Memory B cell (primary cell): Measurements from ENCODE around the gene SORBS2.

Source experiments
- ATAC-seq: fragments of 150-1000 bp; cut with Tn5 transposase; 2 replicates; pipeline ENCODE4 v1.10.0; 2021; ENCODE audit warnings: low read depth, mild to moderate bottlenecking, moderate library complexity
- DNase-seq, 2 donors: peaks; one replicate each; pipeline ENCODE4 v3.0.0; 2022; ENCODE audit warnings: low spot score in 2 of 2
- H3K27ac Mint-ChIP-seq: one replicate; pipeline ENCODE4 v1.8.0; 2022; ENCODE audit warnings: mild to moderate bottlenecking, moderate library complexity, mixed read lengths
- H3K27me3 Mint-ChIP-seq: one replicate; pipeline ENCODE4 v1.8.0; 2022; ENCODE audit warnings: mixed read lengths
- H3K36me3 Mint-ChIP-seq: one replicate; pipeline ENCODE4 v1.8.0; 2022; ENCODE audit warnings: mild to moderate bottlenecking, mixed read lengths
- H3K4me1 Mint-ChIP-seq: one replicate; pipeline ENCODE4 v1.8.0; 2022; ENCODE audit warnings: mixed read lengths
- H3K4me3 Mint-ChIP-seq: one replicate; pipeline ENCODE4 v1.8.0; 2022; ENCODE audit warnings: mild to moderate bottlenecking, moderate library complexity, mixed read lengths
- H3K9me3 Mint-ChIP-seq: one replicate; pipeline ENCODE4 v1.8.0; 2022; ENCODE audit warnings: mixed read lengths

SORBS2 gene

DNA sequence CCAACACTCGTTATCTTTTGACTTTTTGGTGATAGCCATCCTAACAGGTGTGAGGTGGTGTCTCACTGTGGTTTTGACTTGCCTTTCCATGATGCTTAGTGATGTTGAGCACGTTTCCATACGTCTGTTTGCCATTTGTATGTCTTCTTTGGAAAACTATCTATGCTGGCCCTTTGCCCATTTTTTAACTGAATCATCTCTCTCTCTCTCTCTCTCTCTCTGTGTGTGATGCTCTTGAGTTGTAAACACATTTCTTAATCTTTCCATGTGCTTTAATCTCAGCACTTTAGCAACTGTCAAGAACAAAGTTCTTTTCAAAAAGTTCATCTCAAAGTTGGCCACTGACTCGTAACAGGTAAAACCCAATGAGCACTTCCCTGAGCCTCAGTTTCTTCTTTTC is 10.5 kb downstream of the SORBS2 start:
- Mint-ChIP-seq H3K9me3 (peaks cover 4% of the 10 kb centered on the region), H3K27ac (no peak overlapping the region), H3K4me1 (no peaks in the 10 kb centered on the region), H3K4me3 (no peak overlapping the region), H3K27me3 (peaks cover 6% of the 10 kb centered on the region), H3K36me3 (peaks cover 2% of the 10 kb centered on the region)
- DNase-seq, result no peak
- no peak for ATAC-seq

DNA sequence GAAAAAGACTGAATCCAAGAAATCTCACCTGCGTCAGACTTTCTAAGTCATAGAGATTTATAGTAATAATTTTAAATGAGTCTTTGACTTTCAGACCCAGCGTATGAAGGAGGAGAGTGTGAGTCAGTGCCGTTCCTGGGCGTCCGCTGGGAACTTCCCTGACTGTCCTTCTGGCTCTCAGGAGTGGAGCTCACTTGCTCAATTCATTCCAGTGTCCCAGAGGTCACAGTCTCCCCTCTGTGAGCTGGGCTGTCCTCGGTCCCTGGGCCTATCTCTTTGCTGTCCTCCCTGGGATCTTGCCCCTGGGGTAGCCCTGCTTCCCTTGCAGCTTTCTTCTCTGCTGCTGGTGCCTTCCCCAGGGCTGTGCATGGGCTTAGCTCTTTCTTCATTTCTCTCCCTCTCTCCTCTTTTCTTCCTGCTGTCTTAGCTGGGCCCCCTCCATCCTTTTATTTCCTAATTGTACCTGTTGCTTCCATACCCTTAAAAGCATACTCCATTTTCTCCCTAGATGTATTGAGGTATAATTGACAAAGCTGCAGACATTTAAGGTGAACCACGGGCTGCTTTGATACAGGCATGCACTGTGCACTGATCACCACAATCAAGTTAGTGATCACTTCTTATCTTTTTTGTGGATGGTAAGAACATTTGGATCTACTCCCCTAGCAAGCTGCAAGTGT is 11.6 kb downstream of the SORBS2 start:
- ATAC-seq (no peak), DNase-seq (no peak)
- Mint-ChIP-seq H3K4me1 (no peaks in the 10 kb centered on the region), H3K9me3 (peaks cover 4% of the 10 kb centered on the region), H3K27me3 (peaks cover 5% of the 10 kb centered on the region), H3K36me3 (peaks cover 2% of the 10 kb centered on the region), H3K27ac (no peak overlapping the region), H3K4me3 (no peak overlapping the region)

DNA sequence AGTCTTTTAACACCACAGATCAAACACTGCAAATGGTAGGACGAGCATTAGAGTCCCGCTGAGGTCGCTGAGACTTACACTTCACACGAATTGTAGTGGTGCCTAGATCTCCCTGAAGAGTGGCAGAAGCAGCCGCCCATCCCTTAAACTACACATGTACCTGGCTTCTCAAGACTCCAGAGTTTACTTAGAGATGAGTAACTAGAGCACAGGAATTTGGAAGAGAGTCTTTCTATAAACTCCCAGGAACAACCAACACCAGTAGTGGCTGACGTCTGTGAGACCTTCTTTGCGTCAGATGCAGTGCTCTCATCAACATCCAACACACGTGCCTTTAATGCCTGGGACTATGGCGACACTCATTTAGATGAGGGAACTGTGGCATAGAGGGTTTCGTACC is 12.6 kb downstream of the SORBS2 start:
- peaks cover 2% of the 10 kb centered on the region for H3K36me3 Mint-ChIP-seq
- ATAC-seq, result no peak
- H3K27ac Mint-ChIP-seq, result no peak overlapping the region
- H3K4me1 Mint-ChIP-seq, result no peaks in the 10 kb centered on the region
- H3K9me3 Mint-ChIP-seq, result peaks cover 4% of the 10 kb centered on the region
- H3K4me3 Mint-ChIP-seq, result no peak overlapping the region
- peaks cover 6% of the 10 kb centered on the region for H3K27me3 Mint-ChIP-seq
- DNase-seq, result no peak

DNA sequence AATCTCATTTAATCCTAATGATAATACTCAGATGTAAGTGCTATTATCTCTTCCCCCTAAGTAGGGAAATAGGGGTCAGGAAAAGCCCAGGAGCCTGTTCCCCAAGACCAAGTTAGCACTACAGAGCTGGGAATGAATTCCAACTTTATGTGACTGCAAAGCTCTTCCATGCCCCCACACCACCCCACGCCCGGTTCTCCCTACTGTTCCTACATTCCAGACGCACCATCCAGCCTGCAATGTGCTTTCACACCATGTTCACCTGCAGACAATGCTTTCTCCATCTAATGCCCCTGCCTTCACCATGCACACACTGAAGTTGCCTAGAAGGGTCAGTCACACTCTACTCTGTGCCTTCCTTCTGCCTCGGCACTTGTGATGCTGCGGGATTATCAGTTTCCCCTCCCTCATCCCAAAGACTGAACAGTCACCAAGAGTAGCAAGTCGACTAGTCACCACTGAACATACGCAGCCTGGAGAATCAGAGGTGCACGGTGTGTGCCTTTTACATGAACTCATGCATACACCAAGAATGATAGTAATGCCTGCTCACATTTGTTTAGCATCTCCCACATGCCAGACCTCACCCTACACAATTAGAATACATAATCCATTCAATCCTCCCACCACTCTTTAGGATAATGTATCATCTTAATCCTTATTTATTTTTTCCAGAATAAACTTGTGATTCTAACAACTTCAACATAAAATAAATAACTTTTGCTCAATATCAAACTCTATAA is 14.2 kb downstream of the SORBS2 start:
- Mint-ChIP-seq H3K4me1 (no peaks in the 10 kb centered on the region), H3K27me3 (peaks cover 6% of the 10 kb centered on the region), H3K27ac (no peak overlapping the region), H3K36me3 (peaks cover 2% of the 10 kb centered on the region), H3K4me3 (no peak overlapping the region), H3K9me3 (peaks cover 4% of the 10 kb centered on the region)
- ATAC-seq (no peak), DNase-seq (no peak)

DNA sequence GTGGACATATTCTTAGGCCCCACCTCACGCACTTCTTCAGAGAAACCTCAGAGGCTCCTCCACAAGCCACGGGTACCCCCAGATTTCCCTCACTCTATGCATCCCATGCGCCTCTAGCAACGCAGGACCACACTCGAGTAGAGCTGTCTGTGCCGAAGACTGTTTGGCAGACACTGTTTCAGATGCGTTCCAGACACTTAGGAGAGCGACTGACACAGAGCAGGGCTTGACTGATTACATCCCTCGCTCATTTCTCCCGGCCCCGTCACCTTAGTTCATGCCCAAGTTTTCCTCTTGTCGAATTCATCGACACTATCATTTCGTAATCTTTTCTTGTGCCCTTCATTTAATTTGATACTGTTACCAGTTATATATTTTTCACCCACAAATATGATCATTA is 15.0 kb downstream of the SORBS2 start:
- Mint-ChIP-seq H3K27me3 (peaks cover 6% of the 10 kb centered on the region), H3K4me1 (no peaks in the 10 kb centered on the region), H3K4me3 (no peak overlapping the region), H3K27ac (no peak overlapping the region), H3K36me3 (peaks cover 2% of the 10 kb centered on the region), H3K9me3 (peaks cover 4% of the 10 kb centered on the region)
- DNase-seq (no peak), ATAC-seq (no peak)

DNA sequence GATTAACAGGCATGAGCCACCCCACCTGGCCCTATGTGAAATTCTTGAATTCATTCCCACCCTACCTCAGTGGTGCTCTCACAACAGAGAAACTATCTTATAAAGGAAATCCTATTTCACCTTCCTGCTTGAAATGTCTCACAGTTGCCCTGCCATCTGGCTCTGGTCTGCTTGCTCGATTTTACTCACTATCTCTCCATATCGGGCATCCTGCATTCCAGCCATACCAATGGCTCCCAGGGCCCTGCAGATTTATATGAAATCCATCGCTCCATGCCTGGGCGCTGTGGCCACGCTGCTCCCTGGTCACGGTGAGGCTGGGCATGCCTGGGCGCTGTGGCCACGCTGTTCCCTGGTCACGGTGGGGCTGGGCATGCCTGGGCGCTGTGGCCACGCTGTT is 15.8 kb downstream of the SORBS2 start:
- Mint-ChIP-seq H3K27ac (no peak overlapping the region), H3K36me3 (peaks cover 2% of the 10 kb centered on the region), H3K27me3 (peaks cover 6% of the 10 kb centered on the region), H3K4me1 (no peaks in the 10 kb centered on the region), H3K9me3 (peaks cover 4% of the 10 kb centered on the region), H3K4me3 (no peak overlapping the region)
- ATAC-seq (no peak), DNase-seq (no peak)

DNA sequence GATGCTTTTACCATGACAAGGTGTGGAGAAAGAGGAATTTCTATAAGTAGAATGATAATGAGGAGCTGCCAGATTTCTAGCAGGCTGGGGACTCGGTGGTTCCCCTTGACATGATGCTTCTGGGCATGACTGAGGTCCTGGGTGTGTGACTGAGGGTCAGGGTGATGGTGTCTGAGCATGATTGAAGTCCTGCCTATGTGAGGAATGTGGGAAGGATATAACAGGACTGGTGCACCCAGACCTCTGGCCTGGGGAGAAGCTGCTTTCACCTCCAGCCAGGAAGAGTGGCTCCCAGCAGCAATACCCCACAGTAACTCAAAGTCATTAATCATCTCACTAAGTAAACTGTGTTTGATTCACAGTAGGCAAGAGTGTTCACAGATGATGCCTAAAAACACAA is 17.4 kb downstream of the SORBS2 start:
- H3K9me3 Mint-ChIP-seq, result no peaks in the 10 kb centered on the region
- peaks cover 7% of the 10 kb centered on the region for H3K27me3 Mint-ChIP-seq
- no peak overlapping the region for H3K4me3 Mint-ChIP-seq
- ATAC-seq (no peak), DNase-seq (no peak)
- no peaks in the 10 kb centered on the region for H3K36me3 Mint-ChIP-seq
- no peak overlapping the region for H3K27ac Mint-ChIP-seq
- H3K4me1 Mint-ChIP-seq, result no peaks in the 10 kb centered on the region

DNA sequence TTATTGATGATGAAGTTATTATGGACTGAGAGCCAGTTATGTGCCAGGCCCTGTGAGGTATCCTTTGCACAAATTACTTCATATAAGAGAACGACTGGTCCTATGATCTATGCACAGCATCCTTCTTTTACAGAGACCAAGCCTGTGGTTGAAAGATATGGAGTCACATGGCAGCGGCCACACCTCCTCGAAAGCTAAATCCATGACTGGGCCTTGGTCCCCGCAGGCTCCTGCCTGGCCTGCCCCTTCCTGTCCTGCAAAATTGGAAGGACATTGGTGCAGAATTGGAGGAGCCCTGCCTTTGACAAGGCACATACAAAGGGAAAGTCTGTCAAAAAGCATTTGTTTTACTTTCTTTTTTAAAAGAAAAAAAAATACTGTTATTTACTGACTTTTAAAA is 18.3 kb downstream of the SORBS2 start:
- DNase-seq, result no peak
- Mint-ChIP-seq H3K27ac (no peak overlapping the region), H3K4me3 (no peak overlapping the region), H3K4me1 (no peaks in the 10 kb centered on the region), H3K27me3 (peaks cover 7% of the 10 kb centered on the region), H3K9me3 (no peaks in the 10 kb centered on the region), H3K36me3 (no peaks in the 10 kb centered on the region)
- no peak for ATAC-seq

DNA sequence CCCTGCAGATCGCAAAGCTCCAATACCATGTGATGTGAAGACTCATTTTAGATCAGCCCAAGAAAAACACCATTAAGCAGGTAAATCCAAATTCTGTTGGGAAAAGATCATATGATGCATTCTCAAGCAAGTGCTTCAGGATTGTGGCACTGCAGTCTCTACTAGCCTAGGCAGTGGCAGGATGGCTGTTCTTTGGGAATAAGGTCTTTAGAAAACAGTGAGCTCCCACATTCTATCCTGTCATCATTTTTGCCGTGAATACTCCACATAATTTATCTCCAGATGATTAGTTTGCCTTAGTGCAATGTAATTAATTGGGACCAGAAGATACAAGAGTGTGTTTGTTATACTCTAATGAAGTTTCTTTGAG is 18.9 kb downstream of the SORBS2 start:
- ATAC-seq, result no peak
- H3K27ac Mint-ChIP-seq, result no peak overlapping the region
- DNase-seq, result no peak

DNA sequence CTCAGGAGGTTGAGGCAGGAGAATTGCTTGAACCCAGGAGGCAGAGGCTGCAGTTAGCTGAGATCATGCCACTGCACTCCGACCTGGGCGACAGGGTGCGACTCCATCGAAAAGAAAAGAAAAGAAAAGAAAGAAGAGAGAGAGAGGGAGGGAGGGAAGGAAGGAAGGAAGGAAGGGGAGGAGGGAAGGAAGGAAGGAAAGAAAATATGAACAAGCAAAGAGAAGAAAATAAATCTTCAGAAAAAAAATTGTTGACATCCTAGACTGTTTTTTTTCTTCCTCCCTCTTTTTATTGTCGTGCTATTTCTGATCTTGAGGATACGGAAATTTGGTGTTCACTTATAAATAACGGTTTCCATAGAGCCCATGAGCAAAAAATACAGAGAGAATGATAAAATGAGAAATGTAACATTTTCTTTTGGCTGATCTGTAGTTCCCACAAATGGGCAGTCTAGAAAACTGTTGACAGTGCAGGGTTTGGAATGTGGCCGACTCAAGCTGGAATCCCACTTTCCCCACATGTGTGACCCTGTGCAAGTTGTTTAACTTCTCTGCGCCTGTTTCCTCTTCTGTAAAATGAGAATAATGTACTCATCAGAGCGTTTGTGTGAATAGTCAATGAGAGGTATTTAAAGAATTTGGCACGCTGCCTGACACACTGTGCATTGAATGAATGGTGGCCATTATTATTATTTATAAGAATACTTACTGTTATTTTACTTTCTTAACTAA is 19.4 kb downstream of the SORBS2 start:
- Mint-ChIP-seq H3K9me3 (no peaks in the 10 kb centered on the region), H3K36me3 (no peaks in the 10 kb centered on the region)

More for the DNA sequence above, 18.9 kb downstream of the SORBS2 start:
- peaks cover 8% of the 10 kb centered on the region for H3K27me3 Mint-ChIP-seq
- no peaks in the 10 kb centered on the region for H3K9me3 Mint-ChIP-seq
- H3K4me3 Mint-ChIP-seq, result no peak overlapping the region
- no peaks in the 10 kb centered on the region for H3K36me3 Mint-ChIP-seq
- no peaks in the 10 kb centered on the region for H3K4me1 Mint-ChIP-seq

DNA sequence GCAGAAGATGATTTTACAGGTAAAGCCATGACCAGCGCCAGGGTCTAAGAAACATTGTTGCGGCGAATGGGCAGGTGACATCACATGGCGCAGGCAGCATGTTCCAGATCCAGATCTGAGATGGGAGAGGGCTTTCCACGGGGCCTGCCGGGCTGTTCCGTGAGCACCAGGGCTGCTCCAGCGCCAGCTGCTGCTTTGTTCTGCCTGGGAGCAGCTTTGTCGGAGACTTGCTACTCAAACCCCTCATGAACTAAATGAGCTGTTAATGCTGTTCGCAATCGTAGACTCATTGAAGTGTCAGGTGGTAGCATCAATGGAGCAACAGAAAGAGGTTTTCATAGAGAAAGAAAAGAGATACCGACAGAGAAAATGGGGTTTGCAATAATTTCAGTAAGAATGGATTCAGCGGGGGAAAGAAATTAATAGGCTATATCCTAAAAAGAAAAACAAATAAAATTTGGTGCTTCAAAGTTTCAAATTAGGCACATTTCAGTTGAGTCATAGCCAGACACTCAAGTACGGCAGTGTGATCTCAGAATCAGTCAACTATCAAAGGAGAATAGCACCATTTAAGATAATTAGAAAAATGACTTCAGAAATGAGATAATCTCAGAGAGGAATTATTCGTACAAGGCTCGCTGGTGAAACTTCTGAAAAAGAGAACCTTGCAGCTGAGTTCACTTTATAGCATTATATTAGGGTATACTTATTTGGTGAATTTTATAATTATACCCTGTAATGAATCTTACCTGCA is 23.9 kb downstream of the SORBS2 start:
- Mint-ChIP-seq H3K4me1 (no peaks in the 10 kb centered on the region), H3K27ac (no peak overlapping the region), H3K9me3 (no peaks in the 10 kb centered on the region), H3K4me3 (no peak overlapping the region), H3K27me3 (peaks cover 6% of the 10 kb centered on the region), H3K36me3 (no peaks in the 10 kb centered on the region)
- ATAC-seq, result no peak
- DNase-seq, result no peak

More for the DNA sequence above, 19.4 kb downstream of the SORBS2 start:
- Mint-ChIP-seq H3K27me3 (peaks cover 5% of the 10 kb centered on the region), H3K27ac (no peak overlapping the region), H3K4me1 (no peaks in the 10 kb centered on the region), H3K4me3 (no peak overlapping the region)
- DNase-seq (no peak), ATAC-seq (no peak)

DNA sequence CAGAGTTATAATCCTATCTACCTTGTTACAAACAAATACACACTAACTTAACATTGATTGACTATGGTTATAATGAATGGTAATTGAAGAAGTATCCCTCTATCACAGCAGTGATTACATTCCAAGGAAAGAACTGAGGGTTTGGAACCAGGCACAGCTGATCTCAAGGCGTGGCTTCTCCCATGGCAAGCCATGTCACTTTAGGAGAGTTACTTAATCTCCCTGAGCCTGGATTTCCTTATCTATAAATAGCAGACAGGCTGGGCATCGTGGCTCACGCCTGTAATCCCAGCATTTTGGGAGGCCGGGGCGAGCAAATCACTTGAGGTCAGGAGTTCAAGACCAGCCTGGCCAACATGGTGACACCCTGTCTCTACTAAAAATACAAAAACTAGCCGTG is 25.6 kb downstream of the SORBS2 start:
- DNase-seq (no peak), ATAC-seq (no peak)
- no peaks in the 10 kb centered on the region for H3K36me3 Mint-ChIP-seq
- H3K27ac Mint-ChIP-seq, result no peak overlapping the region
- H3K9me3 Mint-ChIP-seq, result no peaks in the 10 kb centered on the region
- no peaks in the 10 kb centered on the region for H3K4me1 Mint-ChIP-seq
- peaks cover 12% of the 10 kb centered on the region for H3K27me3 Mint-ChIP-seq
- H3K4me3 Mint-ChIP-seq, result no peak overlapping the region

DNA sequence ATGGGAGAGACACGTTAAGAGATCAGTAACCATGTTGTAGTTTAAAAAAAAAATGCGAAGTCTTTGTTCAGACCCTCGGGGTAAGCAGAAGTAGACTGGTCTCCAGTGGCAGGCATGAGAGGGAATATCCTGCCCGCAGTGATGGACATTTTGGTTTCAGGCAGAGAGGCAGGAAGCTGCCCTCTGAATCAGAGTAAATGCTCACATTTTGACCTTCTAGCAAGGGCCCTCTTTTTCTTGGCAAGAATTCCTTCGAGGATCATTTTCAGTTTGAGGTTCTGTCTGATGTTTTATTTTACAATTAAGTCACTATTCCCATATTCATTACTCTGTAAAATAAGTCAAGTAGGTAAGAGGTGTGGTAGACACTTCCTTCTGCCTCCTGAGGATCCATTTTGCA is 28.4 kb downstream of the SORBS2 start:
- Mint-ChIP-seq H3K27me3 (peaks cover 16% of the 10 kb centered on the region), H3K4me1 (no peaks in the 10 kb centered on the region), H3K4me3 (no peak overlapping the region), H3K9me3 (no peaks in the 10 kb centered on the region), H3K27ac (no peak overlapping the region), H3K36me3 (no peaks in the 10 kb centered on the region)
- no peak for ATAC-seq
- no peak for DNase-seq

DNA sequence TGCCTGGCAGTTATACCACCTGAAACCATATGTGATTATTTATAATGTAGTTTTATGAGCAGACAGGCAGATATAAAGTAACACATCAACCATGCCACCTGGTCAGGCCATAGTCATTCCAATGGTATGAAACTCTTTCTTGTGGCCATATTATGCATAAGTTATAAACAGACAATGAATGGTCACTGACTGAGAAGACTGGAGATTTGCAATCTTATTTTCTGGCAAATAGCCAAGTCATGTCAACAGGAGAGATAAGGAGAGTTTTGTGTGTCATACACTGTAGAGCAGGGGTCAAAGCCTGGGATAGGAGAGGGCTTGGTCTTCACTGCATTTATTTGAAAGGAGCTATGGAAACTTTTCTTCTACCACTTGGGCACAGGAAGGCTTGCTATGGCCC is 29.5 kb downstream of the SORBS2 start:
- no peak overlapping the region for H3K27ac Mint-ChIP-seq
- H3K9me3 Mint-ChIP-seq, result no peaks in the 10 kb centered on the region
- DNase-seq (no peak), ATAC-seq (no peak)
- no peaks in the 10 kb centered on the region for H3K36me3 Mint-ChIP-seq
- no peaks in the 10 kb centered on the region for H3K4me1 Mint-ChIP-seq
- H3K27me3 Mint-ChIP-seq, result peaks cover 14% of the 10 kb centered on the region
- H3K4me3 Mint-ChIP-seq, result no peak overlapping the region
